MCF 10A (cell line): ENCODE measurements around the gene PRM1. TPM values are rescaled to one million over a fixed set of nuclear protein-coding genes. Genes with fewer than 3 reads are reported as not detected.

Experiments
- BruUV-seq: library from RNA; stranded (reverse); fragments of 400-500 nt; replicated peaks from 2 replicates; lab custom pipeline; 2021; lab: Mats Ljungman, UMichigan
- CTCF ChIA-PET: fragments of 300-600 bp; sonication (Branson Sonifier 250); formaldehyde crosslinking; extraction: SDS; loops from one replicate; lab custom pipeline; 2021; ENCODE audit warnings: antibody characterized with exemption, inconsistent platforms; lab: Yijun Ruan, JAX
- POLR2A ChIA-PET: fragments of 300-600, 350-650 bp; sonication (Branson Sonifier 250); formaldehyde crosslinking; extraction: SDS; loops from one replicate; lab custom pipeline; 2020; ENCODE audit warnings: antibody characterized with exemption, inconsistent platforms; lab: Yijun Ruan, JAX
- DNase-seq: peaks from one replicate; pipeline ENCODE4 v3.0.0-alpha.2; 2018; ENCODE audit not compliant: unreplicated experiment
- H3K27ac Mint-ChIP-seq: one replicate; pipeline ENCODE4 v1.8.0; 2022; ENCODE audit warnings: mild to moderate bottlenecking, low read depth, mixed read lengths; ENCODE audit not compliant: unreplicated experiment
- H3K27me3 Mint-ChIP-seq: one replicate; pipeline ENCODE4 v1.8.0; 2022; ENCODE audit warnings: mixed read lengths; ENCODE audit not compliant: insufficient read depth, unreplicated experiment
- H3K36me3 Mint-ChIP-seq: one replicate; pipeline ENCODE4 v1.8.0; 2022; ENCODE audit warnings: mild to moderate bottlenecking, moderate library complexity, mixed read lengths; ENCODE audit not compliant: insufficient read depth, unreplicated experiment
- H3K4me1 Mint-ChIP-seq: one replicate; pipeline ENCODE4 v1.8.0; 2022; ENCODE audit warnings: mixed read lengths; ENCODE audit not compliant: insufficient read depth, unreplicated experiment
- H3K4me3 Mint-ChIP-seq: one replicate; pipeline ENCODE4 v1.8.0; 2022; ENCODE audit warnings: mild to moderate bottlenecking, moderate library complexity, mixed read lengths; ENCODE audit not compliant: unreplicated experiment
- H3K9me3 Mint-ChIP-seq: one replicate; pipeline ENCODE4 v1.8.0; 2022; ENCODE audit warnings: mixed read lengths; ENCODE audit not compliant: unreplicated experiment
- intact Hi-C: fragments of 100-400 bp; cut with micrococcal nuclease; formaldehyde crosslinking; loops from 2 replicates; pipeline ENCODE4 v1.14.1; 2022
- total RNA-seq: library from RNA; stranded (reverse); gene quantifications from 2 replicates; pipeline ENCODE4 v1.2.3, GENCODE V29; 2022
- TF ChIP-seq, protein P1 (sequence below): fragments of 200-600 bp; IDR thresholded peaks from one replicate; pipeline ENCODE4 v1.8.0; 2022; ENCODE audit warnings: antibody characterized with exemption, mild to moderate bottlenecking; ENCODE audit not compliant: unreplicated experiment

The PRM1 gene
- total RNA-seq, 1 experiment from 2014 or later: not detected

DNA sequence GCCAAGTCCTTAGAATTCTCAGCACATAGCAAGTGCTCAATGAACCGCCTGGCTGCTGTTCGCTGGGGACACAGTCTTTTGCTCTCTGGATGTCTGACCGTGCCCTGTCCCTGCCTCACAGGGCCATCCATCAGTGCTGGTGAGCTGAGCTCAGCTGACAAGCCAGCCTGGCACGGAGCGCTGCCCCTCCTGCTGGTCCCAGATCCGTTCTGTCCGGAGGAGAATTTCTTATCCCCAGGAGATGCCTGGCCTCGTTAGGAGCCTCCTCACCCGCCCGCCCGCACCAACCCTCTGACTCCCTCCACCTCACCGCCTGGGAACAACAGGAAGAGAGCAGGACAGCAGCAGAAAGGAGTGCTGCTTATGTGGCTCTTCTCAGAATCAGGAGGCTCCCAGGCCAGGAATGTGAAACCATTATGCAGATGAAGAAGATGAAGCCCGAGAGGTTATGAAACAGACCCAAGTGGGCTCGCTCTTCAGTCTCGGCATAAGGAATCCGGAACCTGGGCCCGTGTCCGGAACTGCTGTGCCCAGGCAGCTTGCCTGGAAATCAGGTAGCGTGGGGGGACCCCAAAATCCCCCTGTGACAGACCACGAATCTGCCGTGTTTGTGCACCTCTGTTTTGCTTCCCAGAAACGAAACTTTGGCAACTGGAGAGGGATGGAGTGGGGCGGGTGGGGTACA, 35.3 kb upstream of the PRM1 start:
- TF ChIP-seq, protein P1, sequence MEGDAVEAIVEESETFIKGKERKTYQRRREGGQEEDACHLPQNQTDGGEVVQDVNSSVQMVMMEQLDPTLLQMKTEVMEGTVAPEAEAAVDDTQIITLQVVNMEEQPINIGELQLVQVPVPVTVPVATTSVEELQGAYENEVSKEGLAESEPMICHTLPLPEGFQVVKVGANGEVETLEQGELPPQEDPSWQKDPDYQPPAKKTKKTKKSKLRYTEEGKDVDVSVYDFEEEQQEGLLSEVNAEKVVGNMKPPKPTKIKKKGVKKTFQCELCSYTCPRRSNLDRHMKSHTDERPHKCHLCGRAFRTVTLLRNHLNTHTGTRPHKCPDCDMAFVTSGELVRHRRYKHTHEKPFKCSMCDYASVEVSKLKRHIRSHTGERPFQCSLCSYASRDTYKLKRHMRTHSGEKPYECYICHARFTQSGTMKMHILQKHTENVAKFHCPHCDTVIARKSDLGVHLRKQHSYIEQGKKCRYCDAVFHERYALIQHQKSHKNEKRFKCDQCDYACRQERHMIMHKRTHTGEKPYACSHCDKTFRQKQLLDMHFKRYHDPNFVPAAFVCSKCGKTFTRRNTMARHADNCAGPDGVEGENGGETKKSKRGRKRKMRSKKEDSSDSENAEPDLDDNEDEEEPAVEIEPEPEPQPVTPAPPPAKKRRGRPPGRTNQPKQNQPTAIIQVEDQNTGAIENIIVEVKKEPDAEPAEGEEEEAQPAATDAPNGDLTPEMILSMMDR: no peak
- no peak for DNase-seq
- no peak overlapping the region for H3K4me3 Mint-ChIP-seq
- H3K27ac Mint-ChIP-seq: no peak overlapping the region
- intact Hi-C loops: no loop called here
- peaks cover 7% of the 10 kb centered on the region for H3K4me1 Mint-ChIP-seq
- H3K9me3 Mint-ChIP-seq: no peaks in the 10 kb centered on the region
- H3K36me3 Mint-ChIP-seq: peaks cover 6% of the 10 kb centered on the region
- POLR2A ChIA-PET: no interaction called here
- no TSS peak for BruUV-seq
- no peaks in the 10 kb centered on the region for H3K27me3 Mint-ChIP-seq
- CTCF ChIA-PET: interaction anchor here (0.7 kb wide), 1 partner anchor 38 kb away, joined by 3 read pairs; no protein-coding TSS in a partner anchor

DNA sequence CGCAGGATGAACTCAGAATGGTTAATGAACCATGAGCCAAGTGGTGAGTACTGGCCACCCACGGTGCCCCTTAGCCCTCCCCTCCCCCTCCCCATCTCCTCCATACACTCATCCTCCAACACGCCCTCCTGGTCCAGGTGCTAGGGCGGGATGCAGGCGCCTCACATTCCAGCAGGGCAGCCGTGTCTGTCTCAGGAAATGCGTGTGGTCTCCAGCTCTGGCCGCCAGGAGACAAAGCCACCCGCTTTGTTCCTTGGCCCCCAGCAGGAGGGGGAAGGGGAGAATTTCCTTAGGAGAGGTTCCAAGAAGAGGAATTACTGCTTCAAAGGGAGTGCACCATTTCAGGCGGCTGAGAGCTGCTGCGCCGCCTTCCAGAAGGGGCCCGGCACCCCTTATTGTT, 34.4 kb upstream of the PRM1 start:
- intact Hi-C loops: no loop called here
- Mint-ChIP-seq H3K4me3 (no peak overlapping the region), H3K27me3 (no peaks in the 10 kb centered on the region), H3K36me3 (peaks cover 6% of the 10 kb centered on the region), H3K4me1 (peaks cover 7% of the 10 kb centered on the region), H3K27ac (no peak overlapping the region), H3K9me3 (no peaks in the 10 kb centered on the region)
- ChIA-PET CTCF (no interaction called here), POLR2A (no interaction called here)
- TF ChIP-seq, protein P1: no peak
- no peak for DNase-seq
- no TSS peak for BruUV-seq

DNA sequence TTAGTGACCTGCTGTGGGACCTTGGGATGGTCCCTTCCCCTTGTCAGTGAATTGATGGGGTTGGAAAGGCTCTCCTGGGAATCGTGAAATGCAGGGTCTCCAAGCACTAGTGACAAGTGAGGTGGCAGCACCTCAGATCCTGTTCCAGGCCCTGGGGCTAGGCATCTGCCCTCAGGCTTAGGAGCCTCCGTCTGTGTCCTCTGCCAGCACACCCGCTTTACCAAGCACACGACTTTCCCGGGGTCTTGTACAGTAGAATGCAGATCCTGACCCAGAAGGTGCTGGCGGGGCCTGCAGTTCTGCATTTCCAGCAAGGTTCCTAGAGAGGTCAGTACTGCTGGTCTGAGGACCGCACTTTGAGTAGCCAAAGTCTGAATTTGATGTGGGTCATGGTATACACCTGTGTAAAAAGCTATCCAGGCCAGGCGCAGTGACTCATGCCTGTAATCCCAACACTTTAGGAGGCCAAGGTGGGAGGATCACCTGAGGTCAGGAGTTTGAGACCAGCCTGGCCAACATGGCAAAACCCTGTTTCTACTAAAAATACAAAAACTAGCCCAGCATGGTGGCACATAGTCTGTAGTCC, 33.3 kb upstream of the PRM1 start:
- Mint-ChIP-seq H3K27ac (no peak overlapping the region), H3K27me3 (no peaks in the 10 kb centered on the region), H3K4me3 (no peak overlapping the region), H3K36me3 (peaks cover 6% of the 10 kb centered on the region), H3K4me1 (peaks cover 7% of the 10 kb centered on the region), H3K9me3 (no peaks in the 10 kb centered on the region)
- ChIA-PET POLR2A (no interaction called here), CTCF (interaction anchor here (0.7 kb wide), 1 partner anchor 727 kb away, joined by 4 read pairs; no protein-coding TSS in a partner anchor)
- no TSS peak for BruUV-seq
- intact Hi-C loops: no loop called here
- no peak for DNase-seq
- TF ChIP-seq, protein P1: no peak

DNA sequence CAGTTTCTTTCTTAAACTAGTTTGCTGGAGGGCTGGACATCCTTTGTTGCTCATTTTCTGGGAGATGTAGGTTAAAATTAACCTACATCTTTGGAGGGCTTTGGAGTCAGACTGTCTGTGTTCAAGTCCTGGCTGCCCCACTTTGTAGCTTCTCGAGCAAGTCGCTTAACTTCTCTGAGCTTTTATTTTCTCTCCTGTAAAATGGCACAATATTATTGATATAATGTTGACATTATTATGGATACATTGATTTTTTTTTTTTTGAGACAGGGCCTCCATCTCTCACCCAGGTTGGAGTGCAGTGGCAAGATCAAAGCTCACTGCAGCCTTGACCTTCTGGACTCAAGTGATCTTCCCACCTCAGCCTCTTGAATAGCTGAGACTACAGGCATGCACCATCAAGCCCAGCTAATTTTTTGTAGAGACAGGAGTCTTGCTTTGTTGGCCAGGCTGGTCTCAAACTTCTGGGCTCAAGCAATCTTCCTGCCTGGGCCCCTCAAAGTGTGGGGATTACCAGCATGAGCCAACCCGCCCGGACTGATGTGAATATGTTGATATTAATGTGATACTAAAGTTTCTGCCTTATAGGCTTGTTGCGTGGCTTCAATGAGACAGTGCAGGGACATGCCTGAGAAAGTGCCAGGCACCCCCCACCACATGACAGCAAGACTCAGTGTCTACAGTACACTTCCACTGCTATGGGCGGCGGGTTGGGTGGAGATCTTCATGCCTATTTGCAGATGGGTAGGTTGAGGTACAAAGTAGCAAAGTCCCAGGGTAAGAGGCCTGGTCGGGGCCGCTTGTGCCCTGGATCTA, 32.6 kb upstream of the PRM1 start:
- Mint-ChIP-seq H3K4me1 (peaks cover 7% of the 10 kb centered on the region), H3K36me3 (peaks cover 6% of the 10 kb centered on the region), H3K9me3 (no peaks in the 10 kb centered on the region), H3K27me3 (no peaks in the 10 kb centered on the region), H3K27ac (no peak overlapping the region), H3K4me3 (no peak overlapping the region)
- POLR2A ChIA-PET: no interaction called here
- DNase-seq: no peak
- TF ChIP-seq, protein P1: no peak
- intact Hi-C loops: no loop called here
- no TSS peak for BruUV-seq
- CTCF ChIA-PET: interaction anchor here (0.5 to 0.7 kb wide), 4 partner anchors 32 to 727 kb away, joined by 3 to 4 read pairs (median 4); no protein-coding TSS in a partner anchor
